HG03457 (cell line): ENCODE data around the gene TSEN34.
"Not testable (repeated sequence)": the region's sequence is repeated elsewhere in the genome, so short reads cannot be mapped to it uniquely, and the experiment has no call there.

Experiments
- ATAC-seq: cut with Tn5 transposase; IDR thresholded peaks from one replicate; pipeline ENCODE4 v1.9.1; 2021; ENCODE audit warnings: moderate number of reproducible peaks; ENCODE audit not compliant: unreplicated experiment

TSEN34 gene

GRCh38 chr19:54231077-54231931, 40.2 kb downstream of the TSEN34 start:
- ATAC-seq = no peak

DNA sequence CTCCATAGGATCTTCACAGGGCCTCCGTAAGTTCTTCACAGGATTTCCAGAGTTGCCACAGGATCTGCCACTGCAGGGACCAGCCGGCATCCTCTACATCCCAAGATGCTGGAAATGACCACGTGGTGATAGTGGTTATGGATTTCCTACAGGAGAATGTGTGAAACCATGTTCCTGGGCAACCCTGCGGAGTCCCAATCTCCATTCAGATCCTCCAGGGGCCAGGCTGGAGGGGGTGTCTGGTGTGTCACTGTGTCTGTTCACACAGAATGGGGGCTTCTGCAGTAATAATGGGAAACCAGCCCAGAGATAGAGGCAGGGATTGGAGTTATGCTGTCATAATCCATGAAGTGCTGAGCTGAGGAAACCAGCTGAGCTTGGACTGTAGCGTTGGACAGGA, 42.8 kb downstream of the TSEN34 start:
- ATAC-seq = no peak

- ATAC-seq = not testable (repeated sequence)
Measured at GRCh38 chr19:54239491-54240371, 48.6 kb downstream of the TSEN34 start.

- ATAC-seq = not testable (repeated sequence)
Measured at GRCh38 chr19:54240372-54241336, 49.5 kb downstream of the TSEN34 start.

DNA sequence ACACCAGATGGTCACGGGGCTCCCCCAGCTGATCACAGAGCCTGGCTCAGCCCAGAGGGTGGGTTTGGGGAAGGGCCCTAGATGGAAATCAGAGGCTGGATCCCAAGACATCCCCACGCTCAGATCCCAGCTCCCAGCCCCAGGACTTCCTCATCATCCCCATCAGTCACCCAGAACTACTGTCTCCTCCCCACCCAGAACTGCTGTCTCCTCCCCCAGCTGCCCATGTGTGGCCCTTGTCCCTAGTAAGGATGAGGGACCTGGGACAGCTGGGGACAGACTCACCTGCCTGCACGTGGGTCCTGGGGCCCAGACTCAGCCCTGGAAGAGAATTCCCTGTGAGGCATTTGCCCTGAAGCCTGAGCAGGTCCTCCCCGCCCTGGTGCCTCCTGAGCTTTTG, 51.1 kb downstream of the TSEN34 start:
- ATAC-seq = not testable (repeated sequence)

DNA sequence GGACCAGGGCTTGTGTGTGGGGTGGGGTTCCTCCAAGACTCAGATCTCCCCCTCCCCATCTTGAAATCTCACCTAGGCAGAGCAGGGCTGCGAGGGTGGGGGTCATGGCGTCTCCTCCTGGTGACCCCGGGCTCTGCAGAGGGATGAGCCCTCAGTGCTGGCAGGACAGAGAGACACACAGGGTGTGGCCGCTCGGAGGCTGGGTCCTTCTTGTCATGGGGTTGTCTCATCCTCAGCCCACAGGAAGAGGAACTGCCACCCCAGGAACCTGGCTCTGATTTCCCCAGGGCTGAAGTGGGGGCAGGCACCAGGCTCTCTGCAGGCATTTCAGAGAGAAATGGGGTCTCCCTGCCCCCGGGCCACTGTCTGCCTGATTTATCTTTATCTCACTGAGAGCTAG, 51.5 kb downstream of the TSEN34 start, which contains the start of gene LILRA6:
Gene LILRA6 (minus strand): TSS at position 145 of the 400 bp plus-strand sequence.
- not testable (repeated sequence) for ATAC-seq

DNA sequence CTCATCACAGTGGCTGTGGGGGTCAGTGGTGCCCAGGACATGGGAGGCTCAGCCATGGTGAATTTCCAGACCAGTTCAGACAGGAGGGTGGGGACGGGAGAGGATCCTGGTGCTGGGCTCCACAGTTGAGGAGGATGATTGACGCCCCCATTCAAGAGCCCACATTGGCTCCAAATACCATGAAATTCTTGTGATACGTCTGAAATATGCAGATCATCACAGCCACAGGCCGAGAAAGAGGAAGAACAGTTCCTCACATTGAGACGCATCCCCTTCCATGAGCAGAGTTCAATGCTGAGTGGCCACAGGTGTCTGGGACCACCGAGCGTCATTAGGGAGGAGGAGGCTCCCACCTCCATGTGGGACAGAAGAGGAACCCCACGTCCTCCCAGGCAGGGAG, 52.7 kb downstream of the TSEN34 start:
- not testable (repeated sequence) for ATAC-seq
